GM10248 (cell line): ENCODE data around the gene TCP1.
A peak's percentile ranks its signal among the peaks of the same experiment; 100 is the strongest.

ENCODE experiments used
- CTCF ChIA-PET: fragments of 300-600 bp; sonication (Branson Sonifier 250); formaldehyde crosslinking; extraction: SDS; loops from one replicate; lab custom pipeline; 2021; ENCODE audit warnings: antibody characterized with exemption; lab: Yijun Ruan, JAX
- POLR2A ChIA-PET: fragments of 350-650 bp; sonication (Branson Sonifier 250); formaldehyde crosslinking; extraction: SDS; loops from one replicate; lab custom pipeline; 2020; ENCODE audit warnings: antibody characterized with exemption; lab: Yijun Ruan, JAX
- DNase-seq: peaks from one replicate; pipeline ENCODE4 v3.0.0; 2012; ENCODE audit errors: extremely low spot score
- TF ChIP-seq, protein P1 (sequence below): IDR thresholded peaks from 2 replicates; pipeline ENCODE4 v1.5.1; 2012; ENCODE audit warnings: mild to moderate bottlenecking, low read depth; ENCODE audit errors: extremely low read depth, missing control alignments, control extremely low read depth

Gene TCP1

DNA sequence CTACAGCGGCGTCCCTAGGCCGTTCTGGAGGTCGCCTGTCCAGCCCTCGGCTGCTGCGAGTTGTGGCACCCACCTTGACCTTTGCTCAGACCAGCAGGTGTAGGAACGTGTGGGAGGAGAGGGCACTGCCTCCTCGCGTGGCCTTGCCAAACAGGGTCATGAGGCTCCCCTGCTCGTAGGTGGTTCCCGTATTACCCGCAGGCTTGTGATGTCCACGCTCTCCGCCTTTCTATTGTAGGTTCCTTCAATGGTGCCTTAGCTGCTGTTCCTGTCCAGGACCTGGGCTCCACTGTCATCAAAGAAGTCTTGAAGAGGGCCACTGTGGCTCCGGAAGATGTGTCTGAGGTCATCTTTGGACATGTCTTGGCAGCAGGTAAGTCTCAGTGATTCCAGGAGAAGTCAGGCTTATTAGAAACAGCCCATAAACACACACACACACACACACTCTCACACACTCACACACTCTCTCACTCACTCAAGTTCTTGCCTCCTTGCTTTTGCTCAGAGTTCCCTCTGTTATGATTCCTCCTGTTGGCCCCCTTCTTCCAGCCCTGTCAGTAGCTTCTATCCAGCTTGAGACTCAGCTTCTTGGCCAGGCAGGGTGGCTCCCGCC, 26.6 kb downstream of the TCP1 start:
- POLR2A ChIA-PET = interaction anchor here (0.9 to 1.0 kb wide), 2 partner anchors 10 to 27 kb away, joined by 3 to 4 read pairs; partner anchors contain the start of gene TCP1
- TF ChIP-seq, protein P1, sequence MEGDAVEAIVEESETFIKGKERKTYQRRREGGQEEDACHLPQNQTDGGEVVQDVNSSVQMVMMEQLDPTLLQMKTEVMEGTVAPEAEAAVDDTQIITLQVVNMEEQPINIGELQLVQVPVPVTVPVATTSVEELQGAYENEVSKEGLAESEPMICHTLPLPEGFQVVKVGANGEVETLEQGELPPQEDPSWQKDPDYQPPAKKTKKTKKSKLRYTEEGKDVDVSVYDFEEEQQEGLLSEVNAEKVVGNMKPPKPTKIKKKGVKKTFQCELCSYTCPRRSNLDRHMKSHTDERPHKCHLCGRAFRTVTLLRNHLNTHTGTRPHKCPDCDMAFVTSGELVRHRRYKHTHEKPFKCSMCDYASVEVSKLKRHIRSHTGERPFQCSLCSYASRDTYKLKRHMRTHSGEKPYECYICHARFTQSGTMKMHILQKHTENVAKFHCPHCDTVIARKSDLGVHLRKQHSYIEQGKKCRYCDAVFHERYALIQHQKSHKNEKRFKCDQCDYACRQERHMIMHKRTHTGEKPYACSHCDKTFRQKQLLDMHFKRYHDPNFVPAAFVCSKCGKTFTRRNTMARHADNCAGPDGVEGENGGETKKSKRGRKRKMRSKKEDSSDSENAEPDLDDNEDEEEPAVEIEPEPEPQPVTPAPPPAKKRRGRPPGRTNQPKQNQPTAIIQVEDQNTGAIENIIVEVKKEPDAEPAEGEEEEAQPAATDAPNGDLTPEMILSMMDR = no peak
- DNase-seq = peak; percentile 39
- CTCF ChIA-PET = interaction anchor here (0.6 to 2.8 kb wide), 5 partner anchors 11 to 27 kb away, joined by 3 to 9 read pairs (median 3); partner anchors contain the start of genes MRPL18 and TCP1

DNA sequence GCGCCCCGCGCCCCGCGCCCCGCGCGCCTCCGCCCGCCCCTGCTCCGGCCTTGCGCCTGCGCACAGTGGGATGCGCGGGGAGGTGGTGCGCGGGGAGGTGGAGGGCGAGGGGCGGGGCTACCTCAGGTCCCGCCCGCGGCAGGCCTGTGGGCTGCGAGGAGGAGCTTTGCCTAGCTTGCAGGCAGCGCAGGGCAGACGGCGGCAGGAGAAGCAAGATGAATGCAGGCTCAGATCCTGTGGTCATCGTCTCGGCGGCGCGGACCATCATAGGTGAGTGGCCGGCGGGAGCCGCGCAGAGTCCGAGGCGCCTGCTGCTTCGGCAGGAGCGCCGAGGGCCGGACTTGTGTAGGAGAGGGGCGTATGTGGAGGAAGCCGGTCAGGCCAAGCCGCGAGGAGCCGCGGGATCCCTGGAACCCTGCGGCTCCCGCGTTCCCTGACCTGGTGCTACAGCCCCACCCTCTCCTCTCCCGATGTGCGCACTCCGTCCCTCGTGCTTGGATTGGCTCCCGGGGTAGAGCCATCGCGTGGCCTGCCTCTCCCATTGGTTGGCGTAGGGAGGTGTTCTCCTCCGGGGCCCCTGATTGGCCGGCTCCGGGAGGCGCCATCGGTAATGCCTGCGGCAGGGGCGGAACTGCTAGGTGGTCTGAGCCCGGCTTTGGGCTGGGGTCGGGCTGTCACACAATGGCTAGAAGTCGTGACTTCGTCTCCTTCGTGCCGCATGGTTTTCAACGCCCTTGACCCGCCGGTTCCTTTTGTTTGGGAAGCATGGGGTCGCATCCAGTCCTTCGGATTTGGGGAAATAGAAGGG, 27.3 kb downstream of the TCP1 start, which contains the start of gene ACAT2:
ACAT2 (plus strand) TSS at position 173 of the 808 bp plus-strand sequence; CDS start at position 216, 43 bp downstream.
- ChIA-PET CTCF (interaction anchor here (1.4 to 2.8 kb wide), 3 partner anchors 10 to 35 kb away, joined by 3 to 9 read pairs (median 5); no protein-coding TSS in a partner anchor), POLR2A (interaction anchor here (0.7 to 1.5 kb wide), 3 partner anchors 9 to 35 kb away, joined by 6 to 8 read pairs (median 7); partner anchors contain the start of genes MRPL18, TCP1 and WTAP)
- peak; percentile 98 for DNase-seq
- TF ChIP-seq, protein P1 = no peak

DNA sequence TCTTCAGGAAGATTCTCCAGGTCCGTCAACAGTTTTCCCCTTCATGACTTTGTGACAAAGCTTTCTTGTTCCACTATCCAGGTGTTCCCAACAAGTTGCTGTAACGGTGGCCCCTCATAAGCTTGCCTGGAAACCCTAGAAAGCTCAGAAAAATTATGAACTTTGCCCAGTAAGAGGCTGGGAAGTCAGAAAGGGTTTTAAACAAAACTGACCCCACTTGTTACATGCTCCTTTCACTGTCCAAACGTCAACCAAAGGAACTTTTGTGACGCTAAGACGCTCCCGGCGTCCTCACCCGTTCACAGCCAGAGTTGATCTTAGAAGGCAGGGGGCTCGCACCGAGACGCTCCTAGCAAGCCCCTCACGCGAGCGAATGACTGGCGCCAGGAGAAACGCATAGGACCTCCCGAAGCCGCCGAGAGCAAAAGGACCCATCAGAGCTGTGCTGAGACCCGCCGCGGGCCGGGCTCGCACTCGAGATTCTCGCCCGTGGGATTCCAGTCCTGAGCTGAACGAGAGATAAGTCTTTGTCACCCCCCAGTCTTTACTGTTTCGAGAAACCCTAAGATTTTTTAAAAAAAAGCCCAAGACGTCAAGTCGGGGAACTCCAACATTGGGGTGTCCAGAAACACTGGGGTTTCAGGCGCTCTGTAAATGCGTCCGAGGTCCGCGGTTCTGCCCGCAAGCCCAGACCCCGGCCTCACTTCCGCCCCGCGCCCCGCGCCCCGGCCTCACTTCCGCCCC, 28.1 kb downstream of the TCP1 start:
- POLR2A ChIA-PET = interaction anchor here (0.6 to 1.5 kb wide), 4 partner anchors 10 to 442 kb away, joined by 5 to 8 read pairs (median 6); partner anchors contain the start of genes MRPL18, TCP1 and WTAP
- CTCF ChIA-PET = interaction anchor here (1.4 to 2.8 kb wide), 5 partner anchors 9 to 35 kb away, joined by 3 to 9 read pairs (median 3); no protein-coding TSS in a partner anchor
- TF ChIP-seq, protein P1 = no peak
- peak; percentile 20 for DNase-seq

DNA sequence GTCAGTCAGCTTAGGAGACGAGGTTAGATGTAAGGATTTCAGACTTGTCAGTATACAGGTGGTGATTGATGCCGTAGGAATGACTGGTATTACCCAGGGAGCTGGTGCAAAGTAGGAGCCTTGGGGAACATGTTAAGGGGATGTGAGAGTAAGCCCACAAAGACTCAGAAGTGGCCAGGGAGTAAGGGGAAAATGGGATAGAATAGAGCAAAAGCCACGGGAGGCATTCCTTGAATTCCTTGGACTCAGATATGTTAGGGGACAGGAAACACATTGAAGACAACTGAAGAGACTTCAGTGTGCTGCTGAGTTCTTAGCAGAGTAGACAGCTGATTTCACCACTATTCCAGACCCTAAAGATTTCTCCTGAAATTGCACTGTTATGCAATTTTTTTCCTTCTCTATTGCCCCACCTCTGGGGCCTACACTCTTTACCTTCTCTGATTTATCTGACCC, 28.8 kb downstream of the TCP1 start:
- ChIA-PET POLR2A (interaction anchor here (0.6 to 1.2 kb wide), 2 partner anchors 31 to 443 kb away, joined by 4 to 5 read pairs; no protein-coding TSS in a partner anchor), CTCF (interaction anchor here (1.4 to 2.8 kb wide), 5 partner anchors 9 to 34 kb away, joined by 3 to 9 read pairs (median 3); no protein-coding TSS in a partner anchor)
- TF ChIP-seq, protein P1 = no peak
- DNase-seq = no peak

DNA sequence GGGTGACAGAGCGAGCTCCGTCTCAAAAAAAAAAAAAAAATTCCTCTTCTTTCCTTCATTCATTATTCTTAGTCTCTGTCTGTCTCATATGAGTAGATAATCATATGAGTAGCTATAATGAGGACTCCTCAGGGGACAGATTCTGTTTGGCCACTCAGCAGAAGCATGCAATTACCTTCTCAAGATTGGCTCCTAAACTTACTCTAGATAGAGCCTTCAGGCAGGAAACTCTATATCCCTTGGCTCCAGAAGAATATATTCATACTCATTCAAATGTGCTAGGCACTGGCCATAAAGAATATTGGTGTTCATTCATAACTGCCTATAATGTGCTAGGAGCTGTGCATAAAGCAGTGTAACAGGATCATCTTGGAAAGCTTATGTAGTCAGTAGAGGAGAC, 29.8 kb downstream of the TCP1 start:
- POLR2A ChIA-PET = interaction anchor here (1.0 to 1.2 kb wide), 2 partner anchors 30 to 32 kb away, joined by 4 to 5 read pairs; partner anchors contain the start of gene TCP1
- CTCF ChIA-PET = interaction anchor here (1.1 to 2.1 kb wide), 7 partner anchors 10 to 264 kb away, joined by 3 to 5 read pairs (median 3); no protein-coding TSS in a partner anchor
- no peak for DNase-seq
- TF ChIP-seq, protein P1 = no peak
